GM18498 (cell line): ENCODE measurements around the gene HPS4.
"Not testable (repeated sequence)": the region's sequence is repeated elsewhere in the genome, so short reads cannot be mapped to it uniquely, and the experiment has no call there.

Experiments
- ATAC-seq: cut with Tn5 transposase; IDR thresholded peaks from one replicate; pipeline ENCODE4 v1.9.1; 2021; ENCODE audit warnings: mild to moderate bottlenecking, moderate library complexity; ENCODE audit not compliant: unreplicated experiment

Gene HPS4

GRCh38 chr22:26483439-26484359 lies at the start of gene HPS4, which contains the start of gene SRRD:
HPS4 (minus strand) TSS chr22:26483783; CDS start chr22:26481762, 2,021 bp downstream.
SRRD (plus strand) TSS chr22:26483877; CDS start chr22:26483891, 14 bp downstream.
- peak; percentile 75 for ATAC-seq

- ATAC-seq = no peak
Measured at GRCh38 chr22:26529345-26529744, 45.8 kb upstream of the HPS4 start.

- ATAC-seq = not testable (repeated sequence)
Measured at GRCh38 chr22:26528518-26528917, 44.9 kb upstream of the HPS4 start.

GRCh38 chr22:26527574-26528465 lies 44.2 kb upstream of the HPS4 start:
- no peak for ATAC-seq

GRCh38 chr22:26527167-26527566 lies 43.6 kb upstream of the HPS4 start:
- no peak for ATAC-seq

GRCh38 chr22:26525946-26526564 lies 42.5 kb upstream of the HPS4 start:
- no peak for ATAC-seq

GRCh38 chr22:26524870-26525269 lies 41.3 kb upstream of the HPS4 start:
- ATAC-seq = no peak

- no peak for ATAC-seq
Measured at GRCh38 chr22:26522592-26522991, 39.0 kb upstream of the HPS4 start.

- ATAC-seq = no peak
Measured at GRCh38 chr22:26522012-26522411, 38.4 kb upstream of the HPS4 start.

GRCh38 chr22:26517429-26517828 lies 33.8 kb upstream of the HPS4 start:
- no peak for ATAC-seq

GRCh38 chr22:26516503-26516902 lies 32.9 kb upstream of the HPS4 start:
- no peak for ATAC-seq

- no peak for ATAC-seq
Measured at GRCh38 chr22:26515931-26516330, 32.3 kb upstream of the HPS4 start.

GRCh38 chr22:26514419-26515161 lies 31.0 kb upstream of the HPS4 start:
- no peak for ATAC-seq

- no peak for ATAC-seq
Measured at GRCh38 chr22:26513838-26514237, 30.3 kb upstream of the HPS4 start.

GRCh38 chr22:26512149-26512793 lies 28.7 kb upstream of the HPS4 start, which contains the start of gene TFIP11:
TFIP11 (minus strand) TSS chr22:26512473; CDS start chr22:26510272, 2,201 bp downstream.
- ATAC-seq = peak; percentile 95

GRCh38 chr22:26508148-26508547 lies 24.6 kb upstream of the HPS4 start:
- no peak for ATAC-seq

- ATAC-seq = no peak
Measured at GRCh38 chr22:26503758-26504157, 20.2 kb upstream of the HPS4 start.

GRCh38 chr22:26502688-26503561 lies 19.3 kb upstream of the HPS4 start:
- ATAC-seq = no peak

GRCh38 chr22:26501996-26502395 lies 18.4 kb upstream of the HPS4 start:
- no peak for ATAC-seq
